GM23338 (cell line): Measurements from ENCODE around the gene SNCA. TPM values are rescaled to one million over a fixed set of nuclear protein-coding genes. Genes with fewer than 3 reads are reported as not detected.

Experiments
- ATAC-seq: fragments of 200-7000 bp; cut with Tn5 transposase; 3 replicates; pipeline ENCODE4 v1.9.1; 2020
- DNase-seq: peaks from one replicate; pipeline ENCODE4 v3.0.0-alpha.2; 2015; ENCODE audit warnings: low spot score
- H2AFZ ChIP-seq: fragments of 200-600 bp; sonication (generic); 2 replicates; pipeline ENCODE4 v1.8.0; 2016; ENCODE audit warnings: antibody characterized with exemption, mild to moderate bottlenecking, moderate library complexity
- H3F3A ChIP-seq: fragments of 200-600 bp; sonication (generic); replicated peaks from 2 replicates; pipeline ENCODE4 v1.8.0; 2017; ENCODE audit warnings: antibody characterized with exemption, mixed run types, low read depth
- H3K27ac ChIP-seq: fragments of 200-600 bp; sonication (generic); 2 replicates; pipeline ENCODE4 v1.6.1; 2016; ENCODE audit warnings: low read depth
- H3K27me3 ChIP-seq: fragments of 200-600 bp; sonication (generic); 2 replicates; pipeline ENCODE4 v1.8.0; 2016; ENCODE audit warnings: mild to moderate bottlenecking, mixed run types, moderate library complexity; ENCODE audit not compliant: insufficient read depth
- H3K36me3 ChIP-seq: fragments of 200-600 bp; sonication (generic); 2 replicates; pipeline ENCODE4 v1.8.0; 2016; ENCODE audit warnings: mild to moderate bottlenecking; ENCODE audit not compliant: insufficient read depth
- H3K4me1 ChIP-seq: fragments of 200-600 bp; sonication (generic); 2 replicates; pipeline ENCODE4 v1.8.0; 2016; ENCODE audit warnings: mild to moderate bottlenecking, moderate library complexity; ENCODE audit not compliant: insufficient read depth
- H3K4me2 ChIP-seq: fragments of 200-600 bp; sonication (generic); 2 replicates; pipeline ENCODE4 v1.7.1; 2017; ENCODE audit warnings: mixed run types
- H3K4me3 ChIP-seq: fragments of 200-600 bp; sonication (generic); 2 replicates; pipeline ENCODE4 v1.6.1; 2016; ENCODE audit warnings: mixed run types
- H3K79me2 ChIP-seq: fragments of 200-600 bp; sonication (generic); replicated peaks from 2 replicates; pipeline ENCODE4 v1.8.0; 2017; ENCODE audit warnings: mild to moderate bottlenecking; ENCODE audit not compliant: insufficient read depth
- H3K9me2 ChIP-seq: fragments of 200-600 bp; sonication (generic); 2 replicates; pipeline ENCODE4 v1.8.0; 2017; ENCODE audit not compliant: insufficient read depth
- H4K20me1 ChIP-seq: fragments of 200-600 bp; sonication (generic); replicated peaks from 2 replicates; pipeline ENCODE4 v1.8.0; 2017; ENCODE audit warnings: mild to moderate bottlenecking; ENCODE audit not compliant: insufficient read depth
- H3K27ac Mint-ChIP-seq: 2 replicates; pipeline ENCODE4 v1.8.0; 2020; ENCODE audit warnings: inconsistent platforms, mild to moderate bottlenecking, moderate library complexity, mixed read lengths
- H3K27me3 Mint-ChIP-seq: 3 replicates; pipeline ENCODE4 v1.8.0; 2022; ENCODE audit warnings: low read depth, mild to moderate bottlenecking, moderate library complexity, mixed read lengths, inconsistent platforms; ENCODE audit not compliant: insufficient read depth, poor library complexity
- H3K36me3 Mint-ChIP-seq: 3 replicates; pipeline ENCODE4 v1.8.0; 2021; ENCODE audit warnings: low read depth, mild to moderate bottlenecking, inconsistent platforms, moderate library complexity, mixed read lengths
- H3K4me1 Mint-ChIP-seq: 3 replicates; pipeline ENCODE4 v1.8.0; 2020; ENCODE audit warnings: mild to moderate bottlenecking, inconsistent platforms, mixed read lengths
- H3K4me3 Mint-ChIP-seq: 3 replicates; pipeline ENCODE4 v1.8.0; 2021; ENCODE audit warnings: moderate library complexity, mild to moderate bottlenecking, inconsistent platforms, mixed read lengths
- H3K9me3 Mint-ChIP-seq: 3 replicates; pipeline ENCODE4 v1.8.0; 2020; ENCODE audit warnings: moderate library complexity, mild to moderate bottlenecking, inconsistent platforms, mixed read lengths
- CREB1 ChIP-seq: fragments of 250-450 bp; sonication (Bioruptor Pico); IDR thresholded peaks from 2 replicates; pipeline ENCODE4 v1.5.0; 2020; ENCODE audit warnings: low read depth, mild to moderate bottlenecking, moderate library complexity
- CTCF ChIP-seq, 2 experiments: fragments of 200-600 bp in 1 of 2; sonication (generic) in 1 of 2; conservative IDR thresholded peaks; 2 replicates each; pipeline versions ENCODE4 v1.5.1 to v1.6.1; 2016 to 2017; ENCODE audit warnings: antibody characterized with exemption in 2 of 2, low read depth in 2 of 2, mild to moderate bottlenecking in 2 of 2, moderate library complexity in 1 of 2
- ETS1 ChIP-seq: IDR thresholded peaks from 2 replicates; pipeline ENCODE4 v1.6.1; 2016; ENCODE audit warnings: antibody characterized with exemption
- EZH2 ChIP-seq: fragments of 200-600 bp; sonication (generic); IDR thresholded peaks from one replicate; pipeline ENCODE4 v1.8.0; 2017; ENCODE audit warnings: antibody characterized with exemption, mild to moderate bottlenecking, low read depth; ENCODE audit not compliant: unreplicated experiment
- EZH2phosphoT487 ChIP-seq: fragments of 200-600 bp; sonication (generic); IDR thresholded peaks from one replicate; pipeline ENCODE4 v1.8.1; 2018; ENCODE audit warnings: antibody characterized with exemption; ENCODE audit not compliant: unreplicated experiment
- JUNB ChIP-seq: IDR thresholded peaks from one replicate; pipeline ENCODE4 v1.6.1; 2016; ENCODE audit warnings: antibody characterized with exemption; ENCODE audit not compliant: unreplicated experiment
- NANOG ChIP-seq: IDR thresholded peaks from 2 replicates; pipeline ENCODE4 v1.6.1; 2016; ENCODE audit warnings: antibody characterized with exemption, borderline replicate concordance
- POLR2AphosphoS5 ChIP-seq: IDR thresholded peaks from 2 replicates; pipeline ENCODE4 v1.6.1; 2016; ENCODE audit warnings: antibody characterized with exemption, low read depth
- REST ChIP-seq: IDR thresholded peaks from one replicate; pipeline ENCODE4 v1.6.1; 2018; ENCODE audit warnings: antibody characterized with exemption; ENCODE audit not compliant: unreplicated experiment
- STAT1 ChIP-seq: IDR thresholded peaks from one replicate; pipeline ENCODE4 v1.6.1; 2016; ENCODE audit warnings: antibody characterized with exemption; ENCODE audit not compliant: unreplicated experiment
- ZNF114 ChIP-seq: fragments of 250-450 bp; sonication (Bioruptor Pico); IDR thresholded peaks from 2 replicates; pipeline ENCODE4 v1.5.0; 2020; ENCODE audit warnings: mild to moderate bottlenecking, moderate library complexity
- ZNF331 ChIP-seq: fragments of 250-450 bp; sonication (Bioruptor Pico); IDR thresholded peaks from 2 replicates; pipeline ENCODE4 v1.5.0; 2020; ENCODE audit warnings: low read depth, mild to moderate bottlenecking, moderate library complexity
- polyA plus RNA-seq: library from polyadenylated mRNA; unstranded; fragments of >200 nt; fragmentation: Nextera tagmentation; extraction: Ambion mirVana; gene quantifications from 2 replicates; pipeline ENCODE4 v1.2.1, GENCODE V29; 2016
- total RNA-seq: library from RNA; depleted of rRNA; stranded (reverse); fragments of >200 nt; shearing (Covaris generic); gene quantifications from 2 replicates; pipeline ENCODE4 v1.2.3, GENCODE V29; 2014
- TF ChIP-seq, protein P1 (sequence below): fragments of 250-450 bp; sonication (Bioruptor Pico); IDR thresholded peaks from 2 replicates; pipeline ENCODE4 v1.5.0; 2020; ENCODE audit warnings: mild to moderate bottlenecking, moderate library complexity

SNCA gene
- total and polyA plus RNA-seq, 2 experiments from 2014 or later: 15.6 to 31.1 TPM

- TF ChIP-seq CREB1 (no peak), JUNB (no peak), ZNF114 (no peak), EZH2 (no peak)
These were observed 103.0 kb downstream of the SNCA start (continued) for GRCh38 chr4:89733946-89734345.

- Mint-ChIP-seq H3K27me3 (no peaks in the 10 kb centered on the region), H3K9me3 (no peaks in the 10 kb centered on the region), H3K4me3 (no peak overlapping the region), H3K27ac (no peak overlapping the region), H3K36me3 (no peaks in the 10 kb centered on the region), H3K4me1 (peaks cover 16% of the 10 kb centered on the region; the same call in 2 of the 3 replicates)
- no peak overlapping the region for H3K4me2 ChIP-seq
- H3K9me2 ChIP-seq: no peaks in the 10 kb centered on the region
- H3K27ac ChIP-seq: no peak overlapping the region
- no peaks in the 10 kb centered on the region for H3K27me3 ChIP-seq
- H3F3A ChIP-seq: no peaks in the 10 kb centered on the region
- H3K4me3 ChIP-seq: no peak overlapping the region
- H3K36me3 ChIP-seq: no peaks in the 10 kb centered on the region
- ATAC-seq (no peak), DNase-seq (no peak)
- H4K20me1 ChIP-seq: no peaks in the 10 kb centered on the region
- no peak overlapping the region for H2AFZ ChIP-seq
- no peak for TF ChIP-seq POLR2AphosphoS5
- no peak for TF ChIP-seq EZH2
- no peak for TF ChIP-seq ZNF331 (CRISPR knock-in tag)
- TF ChIP-seq, protein P1, sequence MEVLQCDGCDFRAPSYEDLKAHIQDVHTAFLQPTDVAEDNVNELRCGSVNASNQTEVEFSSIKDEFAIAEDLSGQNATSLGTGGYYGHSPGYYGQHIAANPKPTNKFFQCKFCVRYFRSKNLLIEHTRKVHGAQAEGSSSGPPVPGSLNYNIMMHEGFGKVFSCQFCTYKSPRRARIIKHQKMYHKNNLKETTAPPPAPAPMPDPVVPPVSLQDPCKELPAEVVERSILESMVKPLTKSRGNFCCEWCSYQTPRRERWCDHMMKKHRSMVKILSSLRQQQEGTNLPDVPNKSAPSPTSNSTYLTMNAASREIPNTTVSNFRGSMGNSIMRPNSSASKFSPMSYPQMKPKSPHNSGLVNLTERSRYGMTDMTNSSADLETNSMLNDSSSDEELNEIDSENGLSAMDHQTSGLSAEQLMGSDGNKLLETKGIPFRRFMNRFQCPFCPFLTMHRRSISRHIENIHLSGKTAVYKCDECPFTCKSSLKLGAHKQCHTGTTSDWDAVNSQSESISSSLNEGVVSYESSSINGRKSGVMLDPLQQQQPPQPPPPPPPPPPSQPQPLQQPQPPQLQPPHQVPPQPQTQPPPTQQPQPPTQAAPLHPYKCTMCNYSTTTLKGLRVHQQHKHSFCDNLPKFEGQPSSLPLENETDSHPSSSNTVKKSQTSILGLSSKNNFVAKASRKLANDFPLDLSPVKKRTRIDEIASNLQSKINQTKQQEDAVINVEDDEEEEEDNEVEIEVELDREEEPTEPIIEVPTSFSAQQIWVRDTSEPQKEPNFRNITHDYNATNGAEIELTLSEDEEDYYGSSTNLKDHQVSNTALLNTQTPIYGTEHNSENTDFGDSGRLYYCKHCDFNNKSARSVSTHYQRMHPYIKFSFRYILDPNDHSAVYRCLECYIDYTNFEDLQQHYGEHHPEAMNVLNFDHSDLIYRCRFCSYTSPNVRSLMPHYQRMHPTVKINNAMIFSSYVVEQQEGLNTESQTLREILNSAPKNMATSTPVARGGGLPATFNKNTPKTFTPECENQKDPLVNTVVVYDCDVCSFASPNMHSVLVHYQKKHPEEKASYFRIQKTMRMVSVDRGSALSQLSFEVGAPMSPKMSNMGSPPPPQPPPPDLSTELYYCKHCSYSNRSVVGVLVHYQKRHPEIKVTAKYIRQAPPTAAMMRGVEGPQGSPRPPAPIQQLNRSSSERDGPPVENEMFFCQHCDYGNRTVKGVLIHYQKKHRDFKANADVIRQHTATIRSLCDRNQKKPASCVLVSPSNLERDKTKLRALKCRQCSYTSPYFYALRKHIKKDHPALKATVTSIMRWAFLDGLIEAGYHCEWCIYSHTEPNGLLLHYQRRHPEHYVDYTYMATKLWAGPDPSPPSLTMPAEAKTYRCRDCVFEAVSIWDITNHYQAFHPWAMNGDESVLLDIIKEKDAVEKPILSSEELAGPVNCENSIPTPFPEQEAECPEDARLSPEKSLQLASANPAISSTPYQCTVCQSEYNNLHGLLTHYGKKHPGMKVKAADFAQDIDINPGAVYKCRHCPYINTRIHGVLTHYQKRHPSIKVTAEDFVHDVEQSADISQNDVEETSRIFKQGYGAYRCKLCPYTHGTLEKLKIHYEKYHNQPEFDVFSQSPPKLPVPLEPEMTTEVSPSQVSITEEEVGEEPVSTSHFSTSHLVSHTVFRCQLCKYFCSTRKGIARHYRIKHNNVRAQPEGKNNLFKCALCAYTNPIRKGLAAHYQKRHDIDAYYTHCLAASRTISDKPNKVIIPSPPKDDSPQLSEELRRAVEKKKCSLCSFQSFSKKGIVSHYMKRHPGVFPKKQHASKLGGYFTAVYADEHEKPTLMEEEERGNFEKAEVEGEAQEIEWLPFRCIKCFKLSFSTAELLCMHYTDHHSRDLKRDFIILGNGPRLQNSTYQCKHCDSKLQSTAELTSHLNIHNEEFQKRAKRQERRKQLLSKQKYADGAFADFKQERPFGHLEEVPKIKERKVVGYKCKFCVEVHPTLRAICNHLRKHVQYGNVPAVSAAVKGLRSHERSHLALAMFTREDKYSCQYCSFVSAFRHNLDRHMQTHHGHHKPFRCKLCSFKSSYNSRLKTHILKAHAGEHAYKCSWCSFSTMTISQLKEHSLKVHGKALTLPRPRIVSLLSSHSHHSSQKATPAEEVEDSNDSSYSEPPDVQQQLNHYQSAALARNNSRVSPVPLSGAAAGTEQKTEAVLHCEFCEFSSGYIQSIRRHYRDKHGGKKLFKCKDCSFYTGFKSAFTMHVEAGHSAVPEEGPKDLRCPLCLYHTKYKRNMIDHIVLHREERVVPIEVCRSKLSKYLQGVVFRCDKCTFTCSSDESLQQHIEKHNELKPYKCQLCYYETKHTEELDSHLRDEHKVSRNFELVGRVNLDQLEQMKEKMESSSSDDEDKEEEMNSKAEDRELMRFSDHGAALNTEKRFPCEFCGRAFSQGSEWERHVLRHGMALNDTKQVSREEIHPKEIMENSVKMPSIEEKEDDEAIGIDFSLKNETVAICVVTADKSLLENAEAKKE (CRISPR knock-in tag): no peak
- TF ChIP-seq EZH2phosphoT487: no peak
- TF ChIP-seq STAT1: no peak
- TF ChIP-seq NANOG: no peak
- no peak for TF ChIP-seq ZNF114
- TF ChIP-seq JUNB: no peak
- TF ChIP-seq CREB1: no peak
- TF ChIP-seq CTCF (conservative IDR thresholded peaks at IDR 0.05; ENCODE audit: low read depth in 2 of 2): no peak
- TF ChIP-seq ETS1: no peak
- TF ChIP-seq REST: no peak
- H3K79me2 ChIP-seq: no peaks in the 10 kb centered on the region
- H3K4me1 ChIP-seq: no peaks in the 10 kb centered on the region
These were observed 109.7 kb downstream of the SNCA start for GRCh38 chr4:89727238-89727637.
